H9 (cell line): ENCODE data around the gene PRSS8. TPM values are rescaled to one million over a fixed set of nuclear protein-coding genes. Genes with fewer than 3 reads are reported as not detected.

Experiments used
- DNase-seq: peaks from one replicate; pipeline ENCODE4 v3.0.0-alpha.2; 2017
- H2AFZ ChIP-seq: one replicate; pipeline ENCODE4 v1.6.1; 2013; ENCODE audit warnings: mild to moderate bottlenecking, low read length, control low read depth, moderate library complexity
- H2AK5ac ChIP-seq: 2 replicates; pipeline ENCODE4 v1.6.1; 2013; ENCODE audit warnings: low read length, control low read depth, mixed read lengths; ENCODE audit not compliant: insufficient read length
- H2BK120ac ChIP-seq: one replicate; pipeline ENCODE4 v1.6.1; 2013; ENCODE audit warnings: low read depth, mild to moderate bottlenecking, low read length, control low read depth, inconsistent platforms; ENCODE audit not compliant: poor library complexity, severe bottlenecking
- H2BK12ac ChIP-seq: 2 replicates; pipeline ENCODE4 v1.6.1; 2013; ENCODE audit warnings: low read length, control low read depth, mixed read lengths, low read depth; ENCODE audit not compliant: insufficient read length
- H2BK15ac ChIP-seq: 2 replicates; pipeline ENCODE4 v1.6.1; 2013; ENCODE audit warnings: low read depth, low read length, control low read depth
- H2BK20ac ChIP-seq: one replicate; pipeline ENCODE4 v1.6.1; 2013; ENCODE audit warnings: low read depth, mild to moderate bottlenecking, low read length, control low read depth, inconsistent platforms; ENCODE audit not compliant: poor library complexity, severe bottlenecking
- H2BK5ac ChIP-seq: 2 replicates; pipeline ENCODE4 v1.6.1; 2013; ENCODE audit warnings: low read length, control low read depth, mixed read lengths; ENCODE audit not compliant: insufficient read length
- H3K14ac ChIP-seq: 2 replicates; pipeline ENCODE4 v1.6.1; 2013; ENCODE audit warnings: low read length, control low read depth; ENCODE audit not compliant: insufficient read depth
- H3K18ac ChIP-seq: 2 replicates; pipeline ENCODE4 v1.6.1; 2013; ENCODE audit warnings: low read depth, mild to moderate bottlenecking, mixed read lengths, low read length, control low read depth; ENCODE audit not compliant: insufficient read length
- H3K23ac ChIP-seq: 2 replicates; pipeline ENCODE4 v1.6.1; 2013; ENCODE audit warnings: low read length, control low read depth, mixed read lengths, low read depth; ENCODE audit not compliant: insufficient read length
- H3K23me2 ChIP-seq: 2 replicates; pipeline ENCODE4 v1.6.1; 2013; ENCODE audit warnings: low read depth, mild to moderate bottlenecking, mixed read lengths, low read length, control low read depth; ENCODE audit not compliant: insufficient read length, poor library complexity, severe bottlenecking
- H3K27ac ChIP-seq: 2 replicates; pipeline ENCODE4 v1.5.1; 2013; ENCODE audit warnings: low read length, control low read depth, mixed read lengths, low read depth; ENCODE audit not compliant: insufficient read length
- H3K27me3 ChIP-seq: 2 replicates; pipeline ENCODE4 v1.6.1; 2013; ENCODE audit warnings: low read length, control low read depth, inconsistent platforms; ENCODE audit not compliant: insufficient read depth
- H3K4ac ChIP-seq: 2 replicates; pipeline ENCODE4 v1.6.1; 2013; ENCODE audit warnings: low read depth, mild to moderate bottlenecking, control low read depth, inconsistent platforms, low read length, moderate library complexity
- H3K4me1 ChIP-seq: 2 replicates; pipeline ENCODE4 v1.6.1; 2013; ENCODE audit warnings: low read length, control low read depth, inconsistent platforms; ENCODE audit not compliant: insufficient read depth
- H3K4me2 ChIP-seq: 2 replicates; pipeline ENCODE4 v1.6.1; 2013; ENCODE audit warnings: low read length, control low read depth, mixed read lengths; ENCODE audit not compliant: insufficient read length, insufficient read depth
- H3K56ac ChIP-seq: 2 replicates; pipeline ENCODE4 v1.6.1; 2013; ENCODE audit warnings: low read depth, mild to moderate bottlenecking, mixed read lengths, low read length, control low read depth; ENCODE audit not compliant: insufficient read length
- H3K79me1 ChIP-seq: 2 replicates; pipeline ENCODE4 v1.6.1; 2013; ENCODE audit warnings: low read depth, mild to moderate bottlenecking, moderate library complexity, low read length, control low read depth, inconsistent platforms; ENCODE audit not compliant: insufficient read depth, poor library complexity, severe bottlenecking
- H3K79me2 ChIP-seq: 2 replicates; pipeline ENCODE4 v1.6.1; 2013; ENCODE audit warnings: low read length, control low read depth, inconsistent platforms; ENCODE audit not compliant: insufficient read depth
- H3K9ac ChIP-seq: 2 replicates; pipeline ENCODE4 v1.6.1; 2013; ENCODE audit warnings: low read length, control low read depth, mixed read lengths; ENCODE audit not compliant: insufficient read length; ENCODE audit errors: extremely low read depth
- H3K9me3 ChIP-seq: one replicate; pipeline ENCODE4 v1.6.1; 2013; ENCODE audit warnings: low read depth, low read length, inconsistent platforms; ENCODE audit not compliant: control insufficient read depth
- H3T11ph ChIP-seq: one replicate; pipeline ENCODE4 v1.6.1; 2013; ENCODE audit warnings: mild to moderate bottlenecking, low read length, control low read depth, inconsistent platforms
- H4K20me1 ChIP-seq: one replicate; pipeline ENCODE4 v1.6.1; 2013; ENCODE audit not compliant: control insufficient read depth, insufficient read length, insufficient read depth
- H4K5ac ChIP-seq: 2 replicates; pipeline ENCODE4 v1.6.1; 2013; ENCODE audit warnings: low read depth, mild to moderate bottlenecking, mixed read lengths, low read length, control low read depth; ENCODE audit not compliant: insufficient read length
- H4K8ac ChIP-seq: replicated peaks from 2 replicates; pipeline ENCODE4 v1.6.1; 2013; ENCODE audit warnings: low read length, control low read depth, mixed read lengths, low read depth; ENCODE audit not compliant: insufficient read length
- H4K91ac ChIP-seq: 2 replicates; pipeline ENCODE4 v1.6.1; 2013; ENCODE audit warnings: low read depth, mild to moderate bottlenecking, moderate library complexity, mixed read lengths, low read length, control low read depth; ENCODE audit not compliant: insufficient read length
- H3K27ac Mint-ChIP-seq, 3 experiments: 2 replicates in 2 of 3; 3 replicates in 1 of 3; pipeline ENCODE4 v1.8.0; 2020 to 2021; ENCODE audit warnings: mixed read lengths in 3 of 3, mild to moderate bottlenecking in 1 of 3, moderate library complexity in 1 of 3
- H3K27me3 Mint-ChIP-seq: 2 replicates; pipeline ENCODE4 v1.8.0; 2021; ENCODE audit warnings: low read depth, mild to moderate bottlenecking, moderate library complexity, mixed read lengths
- H3K36me3 Mint-ChIP-seq, 3 experiments: 2 replicates in 2 of 3; 3 replicates in 1 of 3; pipeline ENCODE4 v1.8.0; 2020 to 2021; ENCODE audit warnings: low read depth in 3 of 3, mixed read lengths in 3 of 3; ENCODE audit not compliant: insufficient read depth in 1 of 3
- H3K4me1 Mint-ChIP-seq, 2 experiments: 2 replicates each; pipeline ENCODE4 v1.8.0; 2020; ENCODE audit warnings: mixed read lengths in 2 of 2
- H3K4me3 Mint-ChIP-seq, 2 experiments: 2 replicates in 1 of 2; 3 replicates in 1 of 2; pipeline ENCODE4 v1.8.0; 2020 to 2021; ENCODE audit warnings: mild to moderate bottlenecking in 2 of 2, mixed read lengths in 2 of 2, moderate library complexity in 1 of 2
- H3K9me3 Mint-ChIP-seq, 2 experiments: 2 replicates in 1 of 2; 3 replicates in 1 of 2; pipeline ENCODE4 v1.8.0; 2020; ENCODE audit warnings: mild to moderate bottlenecking in 2 of 2, mixed read lengths in 2 of 2, moderate library complexity in 1 of 2
- CTCF ChIP-seq: fragments of 200-600 bp; sonication (generic); conservative IDR thresholded peaks from 3 replicates; pipeline ENCODE4 v1.8.0; 2021; ENCODE audit warnings: antibody characterized with exemption, mild to moderate bottlenecking
- WGBS: extraction: QIAGEN DNeasy Blood & Tissue Kit; methylation state at CpG from one replicate; pipeline ENCODE4 v1.1.7; 2013; ENCODE audit warnings: missing lambda C conversion rate, low lambda C conversion rate, mixed read lengths; ENCODE audit not compliant: insufficient read length; ENCODE audit errors: extremely low coverage; 5-methylcytosine and 5-hydroxymethylcytosine counted together
- total RNA-seq: library from RNA; stranded (reverse); gene quantifications from 2 replicates; pipeline ENCODE4 v1.2.1, GENCODE V29; 2021

The PRSS8 gene
- total RNA-seq, 1 experiment from 2014 or later, result 64.0 TPM

DNA sequence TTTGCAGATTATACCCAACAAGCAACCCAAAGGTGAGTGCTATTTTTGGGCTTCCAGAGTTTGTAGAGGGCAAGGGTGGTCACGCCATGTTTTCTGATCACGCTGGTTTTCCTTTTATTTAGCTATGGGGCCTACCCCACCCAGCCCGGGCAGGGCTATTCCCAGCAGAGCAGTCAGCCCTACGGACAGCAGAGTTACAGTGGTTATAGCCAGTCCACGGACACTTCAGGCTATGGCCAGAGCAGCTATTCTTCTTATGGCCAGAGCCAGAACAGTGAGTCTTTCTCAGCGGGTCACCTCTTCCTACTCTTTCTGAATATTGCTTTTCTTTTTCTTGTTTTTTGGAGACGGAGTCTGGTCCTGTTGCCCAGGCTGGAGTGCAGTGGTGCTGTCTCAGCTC, 46.9 kb upstream of the PRSS8 start:
- Histone ChIP-seq H3K14ac (no peak overlapping the region), H2BK15ac (no peak overlapping the region), H3K9me3 (no peaks in the 10 kb centered on the region), H3K18ac (no peak overlapping the region), H3K9ac (peak overlapping the region; percentile 16), H4K5ac (no peak overlapping the region), H2AFZ (no peak overlapping the region), H3K27ac (no peak overlapping the region), H4K8ac (no peak overlapping the region), H3K79me2 (peaks cover 42% of the 10 kb centered on the region), H3K4ac (no peak overlapping the region), H2BK5ac (no peak overlapping the region), H4K20me1 (no peaks in the 10 kb centered on the region), H3K23ac (no peak overlapping the region), H2BK12ac (no peak overlapping the region), H3K4me2 (peak overlapping the region; percentile 87), H3K79me1 (peaks cover 15% of the 10 kb centered on the region), H3K4me1 (no peaks in the 10 kb centered on the region; the same call in 1 of the 2 replicates), H3K27me3 (no peaks in the 10 kb centered on the region), H3T11ph (no peak overlapping the region), H3K56ac (no peak overlapping the region), H2BK20ac (no peak overlapping the region), H2BK120ac (no peak overlapping the region), H4K91ac (no peak overlapping the region), H2AK5ac (no peak overlapping the region), H3K23me2 (peaks cover 9% of the 10 kb centered on the region)
- no peak for DNase-seq
- peak overlapping the region; percentile 97 to 99 for H3K4me3 Mint-ChIP-seq
- H3K27ac Mint-ChIP-seq, result peak overlapping the region; percentile 32 to 84 (median 65); a peak in 4 of 7 replicates
- no peak for TF ChIP-seq CTCF
- H3K4me1 Mint-ChIP-seq, result peaks cover 31 to 42% of the 10 kb centered on the region in 2 experiments
- peaks cover 0 to 2% of the 10 kb centered on the region in 2 experiments; a peak in 2 of 5 replicates for H3K9me3 Mint-ChIP-seq
- no CpG with 5 or more reads among the region's 7 CpGs for WGBS
- H3K36me3 Mint-ChIP-seq, result peaks cover 64 to 67% (median 65%) of the 10 kb centered on the region in 3 experiments
- H3K27me3 Mint-ChIP-seq, result peaks cover 2% of the 10 kb centered on the region
